RWPE1 (cell line): ENCODE results near the gene SH3BP2.

Source experiments
- CTCF ChIA-PET: fragments of 350-600 bp; sonication (Branson Sonifier 250); formaldehyde crosslinking; extraction: SDS; loops from one replicate; lab custom pipeline; 2021; lab: Yijun Ruan, JAX
- POLR2A ChIA-PET: fragments of 400-600 bp; formaldehyde crosslinking; extraction: SDS; loops from one replicate; lab custom pipeline; 2020; ENCODE audit warnings: antibody characterized with exemption; ENCODE audit not compliant: low non-redundant PET; lab: Yijun Ruan, JAX
- DNase-seq: peaks from one replicate; pipeline ENCODE4 v3.0.0; 2012; ENCODE audit warnings: low spot score
- H3K27ac ChIP-seq: fragments of 450-650 bp; 2 replicates; pipeline ENCODE4 v1.5.1; 2017
- TF ChIP-seq, protein P1 (sequence below): fragments of 450-650 bp; conservative IDR thresholded peaks from 2 replicates; pipeline ENCODE4 v1.5.1; 2017; ENCODE audit warnings: low read depth, mild to moderate bottlenecking

SH3BP2 gene

DNA sequence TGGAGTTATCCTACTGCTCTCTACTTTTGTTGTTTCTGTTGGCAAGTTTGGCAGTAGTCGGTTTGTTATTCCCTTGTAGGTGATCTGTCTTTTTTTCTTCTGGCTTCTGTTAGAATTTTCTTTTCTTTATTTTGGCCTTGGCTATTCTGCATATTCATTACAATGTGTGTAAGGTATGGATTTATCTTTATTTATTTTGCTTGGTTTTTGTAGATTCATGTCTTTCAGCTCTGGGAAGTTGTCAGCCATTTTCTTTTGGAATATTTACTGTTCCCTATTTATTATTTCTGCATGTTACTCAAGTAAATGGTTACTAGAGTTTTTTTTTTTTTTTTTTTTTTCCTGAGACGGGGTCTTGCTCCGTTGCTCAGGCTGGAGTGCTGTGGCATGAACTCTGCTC, 63.4 kb downstream of the SH3BP2 start:
- CTCF ChIA-PET, result interaction anchor here (0.6 kb wide), 1 partner anchor 87 kb away, joined by 3 read pairs; no protein-coding TSS in a partner anchor
- POLR2A ChIA-PET, result no interaction called here
- DNase-seq, result no peak
- H3K27ac ChIP-seq, result no peak overlapping the region
- TF ChIP-seq, protein P1, sequence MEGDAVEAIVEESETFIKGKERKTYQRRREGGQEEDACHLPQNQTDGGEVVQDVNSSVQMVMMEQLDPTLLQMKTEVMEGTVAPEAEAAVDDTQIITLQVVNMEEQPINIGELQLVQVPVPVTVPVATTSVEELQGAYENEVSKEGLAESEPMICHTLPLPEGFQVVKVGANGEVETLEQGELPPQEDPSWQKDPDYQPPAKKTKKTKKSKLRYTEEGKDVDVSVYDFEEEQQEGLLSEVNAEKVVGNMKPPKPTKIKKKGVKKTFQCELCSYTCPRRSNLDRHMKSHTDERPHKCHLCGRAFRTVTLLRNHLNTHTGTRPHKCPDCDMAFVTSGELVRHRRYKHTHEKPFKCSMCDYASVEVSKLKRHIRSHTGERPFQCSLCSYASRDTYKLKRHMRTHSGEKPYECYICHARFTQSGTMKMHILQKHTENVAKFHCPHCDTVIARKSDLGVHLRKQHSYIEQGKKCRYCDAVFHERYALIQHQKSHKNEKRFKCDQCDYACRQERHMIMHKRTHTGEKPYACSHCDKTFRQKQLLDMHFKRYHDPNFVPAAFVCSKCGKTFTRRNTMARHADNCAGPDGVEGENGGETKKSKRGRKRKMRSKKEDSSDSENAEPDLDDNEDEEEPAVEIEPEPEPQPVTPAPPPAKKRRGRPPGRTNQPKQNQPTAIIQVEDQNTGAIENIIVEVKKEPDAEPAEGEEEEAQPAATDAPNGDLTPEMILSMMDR, result no peak

DNA sequence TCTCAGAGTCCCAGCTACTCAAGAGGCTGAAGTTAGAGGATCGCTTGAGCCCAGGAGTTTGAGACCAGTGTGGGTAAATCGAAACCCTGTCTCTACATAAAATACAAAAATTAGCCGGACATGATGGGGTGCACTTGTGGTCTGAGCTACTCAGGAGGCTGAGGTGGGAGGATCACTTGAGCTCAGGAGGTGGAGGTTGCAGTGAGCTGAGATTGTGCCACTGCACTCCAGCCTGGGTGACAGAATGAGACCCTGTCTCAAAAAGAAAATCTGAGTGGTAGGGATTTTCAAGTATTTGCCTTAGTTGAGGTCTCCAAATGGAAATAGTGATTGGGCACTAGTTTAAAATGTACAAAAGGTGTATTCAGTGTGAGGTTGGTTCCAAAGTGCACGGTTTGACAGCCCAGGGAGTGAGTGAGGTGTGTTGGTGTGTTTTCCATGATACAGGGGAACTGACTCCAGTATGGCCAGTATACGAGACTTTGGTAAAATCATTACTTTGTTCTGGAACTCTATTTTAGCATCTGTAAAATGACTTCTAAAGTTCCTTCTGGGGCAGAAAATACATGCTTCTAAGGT, 64.6 kb downstream of the SH3BP2 start:
- no peak overlapping the region for H3K27ac ChIP-seq
- TF ChIP-seq, protein P1, result no peak
- DNase-seq, result no peak
- ChIA-PET POLR2A (no interaction called here), CTCF (no interaction called here)

- TF ChIP-seq, protein P1, result no peak
- ChIA-PET CTCF (no interaction called here), POLR2A (interaction anchor here (0.7 kb wide), 1 partner anchor 552 kb away, joined by 3 read pairs; no protein-coding TSS in a partner anchor)
- H3K27ac ChIP-seq, result no peak overlapping the region
- no peak for DNase-seq
These were observed 65.7 kb downstream of the SH3BP2 start for GRCh38 chr4:2858451-2859217.

GRCh38 chr4:2859514-2859913, 66.6 kb downstream of the SH3BP2 start:
- no peak for DNase-seq
- ChIA-PET CTCF (no interaction called here), POLR2A (no interaction called here)
- no peak overlapping the region for H3K27ac ChIP-seq
- TF ChIP-seq, protein P1, result no peak

GRCh38 chr4:2860391-2861348, 67.8 kb downstream of the SH3BP2 start:
- CTCF ChIA-PET, result interaction anchor here (0.7 kb wide), 1 partner anchor 245 kb away, joined by 3 read pairs; no protein-coding TSS in a partner anchor
- DNase-seq, result no peak
- POLR2A ChIA-PET, result no interaction called here
- TF ChIP-seq, protein P1, result no peak
- H3K27ac ChIP-seq, result no peak overlapping the region
